ENCODE measurements around the gene SLC9A3. TPM values are rescaled to one million over a fixed set of nuclear protein-coding genes. Genes with fewer than 3 reads are reported as not detected.

Gene SLC9A3
- total RNA-seq, 4 donors from 2014 or later, result 3.7 to 5.9 (median 4.3) TPM

DNA sequence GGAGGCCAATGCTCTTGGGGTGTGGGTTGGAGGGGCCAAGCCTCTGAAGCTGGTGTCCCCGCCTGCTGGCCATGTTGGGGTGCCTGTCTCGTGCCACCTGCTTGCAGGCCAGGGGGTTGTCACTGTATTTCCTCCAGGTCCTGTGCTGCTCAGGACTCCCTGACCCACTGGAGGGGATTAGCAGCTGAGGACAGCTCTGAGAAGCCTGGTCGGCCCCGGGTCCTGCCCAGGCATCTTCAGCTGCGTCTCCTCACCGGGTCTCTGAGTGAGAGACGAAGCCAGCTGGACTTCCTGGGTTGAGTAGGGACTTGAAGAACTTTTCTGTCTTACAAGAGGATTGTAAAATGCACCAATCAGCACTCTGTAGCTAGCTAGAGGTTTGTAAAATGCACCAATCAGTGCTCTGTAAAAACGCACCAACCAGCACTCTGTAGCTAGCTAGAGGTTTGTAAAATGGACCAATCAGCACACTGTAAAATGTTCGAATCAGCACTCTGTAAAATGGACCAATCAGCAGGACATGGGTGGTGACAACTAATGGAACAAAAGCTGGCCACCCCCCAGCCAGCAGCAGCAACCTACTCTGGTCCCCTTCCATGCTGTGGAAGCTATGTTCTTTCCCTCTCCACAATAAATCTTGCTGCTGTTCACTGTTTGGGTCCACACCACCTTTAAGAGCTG, 20.6 kb upstream of the SLC9A3 start:
- TF ChIP-seq, protein P1, sequence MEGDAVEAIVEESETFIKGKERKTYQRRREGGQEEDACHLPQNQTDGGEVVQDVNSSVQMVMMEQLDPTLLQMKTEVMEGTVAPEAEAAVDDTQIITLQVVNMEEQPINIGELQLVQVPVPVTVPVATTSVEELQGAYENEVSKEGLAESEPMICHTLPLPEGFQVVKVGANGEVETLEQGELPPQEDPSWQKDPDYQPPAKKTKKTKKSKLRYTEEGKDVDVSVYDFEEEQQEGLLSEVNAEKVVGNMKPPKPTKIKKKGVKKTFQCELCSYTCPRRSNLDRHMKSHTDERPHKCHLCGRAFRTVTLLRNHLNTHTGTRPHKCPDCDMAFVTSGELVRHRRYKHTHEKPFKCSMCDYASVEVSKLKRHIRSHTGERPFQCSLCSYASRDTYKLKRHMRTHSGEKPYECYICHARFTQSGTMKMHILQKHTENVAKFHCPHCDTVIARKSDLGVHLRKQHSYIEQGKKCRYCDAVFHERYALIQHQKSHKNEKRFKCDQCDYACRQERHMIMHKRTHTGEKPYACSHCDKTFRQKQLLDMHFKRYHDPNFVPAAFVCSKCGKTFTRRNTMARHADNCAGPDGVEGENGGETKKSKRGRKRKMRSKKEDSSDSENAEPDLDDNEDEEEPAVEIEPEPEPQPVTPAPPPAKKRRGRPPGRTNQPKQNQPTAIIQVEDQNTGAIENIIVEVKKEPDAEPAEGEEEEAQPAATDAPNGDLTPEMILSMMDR (IDR thresholded peaks at IDR 0.05), result no peak
- no peak for TF ChIP-seq POLR2A (IDR thresholded peaks at IDR 0.05)
- TF ChIP-seq EP300 (IDR thresholded peaks at IDR 0.05), result no peak
- no peak for TF ChIP-seq POLR2AphosphoS5 (IDR thresholded peaks at IDR 0.05)
- Histone ChIP-seq H3K27me3 (peaks cover 55% of the 10 kb centered on the region), H3K4me3 (no peak overlapping the region), H3K36me3 (no peaks in the 10 kb centered on the region), H3K4me1 (peaks cover 11% of the 10 kb centered on the region), H3K27ac (no peak overlapping the region), H3K9me3 (no peaks in the 10 kb centered on the region)
- WGBS, result 83% methylated on average over 7 of the region's 9 CpGs
- no peak for DNase-seq (ENCODE audit: low spot score in 2 of 2)

DNA sequence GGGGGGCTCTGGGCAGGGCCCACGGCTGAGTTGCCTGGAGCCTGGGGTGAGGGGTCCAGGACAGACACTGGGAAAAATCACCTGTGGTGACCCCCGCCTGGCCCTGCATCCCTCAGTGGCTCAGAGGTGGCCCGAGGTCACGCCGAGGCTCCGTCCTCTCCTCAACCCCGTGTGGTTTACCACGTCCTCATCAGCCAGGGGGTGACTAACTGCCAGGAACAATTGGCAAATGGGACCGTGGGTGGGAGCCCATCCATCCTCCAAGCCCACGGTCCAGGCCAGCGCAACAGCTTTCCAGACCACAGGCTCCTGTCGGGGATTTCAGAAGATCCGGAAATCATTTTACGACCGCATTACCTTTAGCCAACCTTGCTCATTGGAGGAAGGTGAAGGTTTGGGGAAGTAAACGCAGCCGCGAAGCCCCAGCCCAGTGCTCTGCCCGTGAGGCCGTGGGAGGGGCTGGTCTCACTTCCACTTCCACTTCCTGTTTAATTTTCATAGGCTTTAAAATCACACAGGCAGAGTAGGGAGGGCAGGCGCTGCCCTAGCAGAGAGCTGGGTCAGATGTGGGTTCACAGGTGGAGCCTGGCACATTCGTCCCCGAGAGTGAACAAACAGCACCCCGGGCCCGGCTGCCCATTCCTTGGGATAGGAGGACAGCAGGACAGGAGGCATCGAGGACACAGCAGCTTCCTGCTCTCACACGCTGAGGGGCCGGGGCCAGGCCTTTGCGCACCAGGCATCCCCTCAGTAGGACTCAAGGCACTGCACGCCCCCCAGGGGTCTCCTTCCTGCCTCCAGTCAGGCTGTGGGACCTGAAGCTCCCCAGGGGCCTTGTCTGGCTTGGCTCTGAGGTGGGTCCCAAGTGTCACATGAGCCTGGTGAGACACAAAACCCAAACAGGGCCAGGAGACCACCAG, 19.8 kb upstream of the SLC9A3 start:
- Histone ChIP-seq H3K4me3 (no peak overlapping the region), H3K27ac (no peak overlapping the region), H3K9me3 (no peaks in the 10 kb centered on the region), H3K36me3 (no peaks in the 10 kb centered on the region), H3K27me3 (peaks cover 63% of the 10 kb centered on the region), H3K4me1 (peaks cover 19% of the 10 kb centered on the region)
- WGBS, result 70% methylated on average over 18 of the region's 30 CpGs
- TF ChIP-seq POLR2AphosphoS5 (IDR thresholded peaks at IDR 0.05), result no peak
- TF ChIP-seq, protein P1 (IDR thresholded peaks at IDR 0.05), result no peak
- no peak for TF ChIP-seq POLR2A (IDR thresholded peaks at IDR 0.05)
- no peak for TF ChIP-seq EP300 (IDR thresholded peaks at IDR 0.05)
- DNase-seq (ENCODE audit: low spot score in 2 of 2), result peak; percentile 64 to 76

DNA sequence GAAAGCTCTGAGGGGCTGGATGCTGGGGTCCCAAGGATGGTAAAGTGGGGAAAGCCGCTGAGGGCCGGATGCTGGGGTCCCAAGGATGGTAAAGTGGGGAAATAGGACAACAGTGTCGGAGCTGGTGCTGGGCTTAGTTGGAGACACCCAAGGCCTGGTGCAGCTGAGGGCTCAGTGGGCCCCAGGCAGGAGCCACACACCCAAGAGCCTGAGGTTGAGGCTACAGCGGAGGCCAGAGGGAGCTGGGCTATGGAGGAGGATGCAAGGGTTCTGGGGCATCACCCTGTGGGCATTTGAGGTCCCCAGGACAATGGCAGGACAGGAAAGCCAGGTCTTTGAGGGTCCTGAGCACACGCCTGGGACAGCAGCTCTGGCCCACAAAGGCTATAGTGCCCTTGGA, 19.1 kb upstream of the SLC9A3 start:
- H3K36me3 ChIP-seq, result no peaks in the 10 kb centered on the region
- peaks cover 67% of the 10 kb centered on the region for H3K27me3 ChIP-seq
- H3K9me3 ChIP-seq, result no peaks in the 10 kb centered on the region
- peaks cover 24% of the 10 kb centered on the region for H3K4me1 ChIP-seq
- 94% methylated on average over 5 of the region's 5 CpGs for WGBS
- peak in 1 of 2 donors; percentile 38 for DNase-seq (ENCODE audit: low spot score in 2 of 2)
- TF ChIP-seq, protein P1 (IDR thresholded peaks at IDR 0.05), result no peak
- TF ChIP-seq POLR2A (IDR thresholded peaks at IDR 0.05), result no peak
- TF ChIP-seq EP300 (IDR thresholded peaks at IDR 0.05), result no peak
- TF ChIP-seq POLR2AphosphoS5 (IDR thresholded peaks at IDR 0.05), result no peak
- H3K27ac ChIP-seq, result no peak overlapping the region
- no peak overlapping the region for H3K4me3 ChIP-seq

DNA sequence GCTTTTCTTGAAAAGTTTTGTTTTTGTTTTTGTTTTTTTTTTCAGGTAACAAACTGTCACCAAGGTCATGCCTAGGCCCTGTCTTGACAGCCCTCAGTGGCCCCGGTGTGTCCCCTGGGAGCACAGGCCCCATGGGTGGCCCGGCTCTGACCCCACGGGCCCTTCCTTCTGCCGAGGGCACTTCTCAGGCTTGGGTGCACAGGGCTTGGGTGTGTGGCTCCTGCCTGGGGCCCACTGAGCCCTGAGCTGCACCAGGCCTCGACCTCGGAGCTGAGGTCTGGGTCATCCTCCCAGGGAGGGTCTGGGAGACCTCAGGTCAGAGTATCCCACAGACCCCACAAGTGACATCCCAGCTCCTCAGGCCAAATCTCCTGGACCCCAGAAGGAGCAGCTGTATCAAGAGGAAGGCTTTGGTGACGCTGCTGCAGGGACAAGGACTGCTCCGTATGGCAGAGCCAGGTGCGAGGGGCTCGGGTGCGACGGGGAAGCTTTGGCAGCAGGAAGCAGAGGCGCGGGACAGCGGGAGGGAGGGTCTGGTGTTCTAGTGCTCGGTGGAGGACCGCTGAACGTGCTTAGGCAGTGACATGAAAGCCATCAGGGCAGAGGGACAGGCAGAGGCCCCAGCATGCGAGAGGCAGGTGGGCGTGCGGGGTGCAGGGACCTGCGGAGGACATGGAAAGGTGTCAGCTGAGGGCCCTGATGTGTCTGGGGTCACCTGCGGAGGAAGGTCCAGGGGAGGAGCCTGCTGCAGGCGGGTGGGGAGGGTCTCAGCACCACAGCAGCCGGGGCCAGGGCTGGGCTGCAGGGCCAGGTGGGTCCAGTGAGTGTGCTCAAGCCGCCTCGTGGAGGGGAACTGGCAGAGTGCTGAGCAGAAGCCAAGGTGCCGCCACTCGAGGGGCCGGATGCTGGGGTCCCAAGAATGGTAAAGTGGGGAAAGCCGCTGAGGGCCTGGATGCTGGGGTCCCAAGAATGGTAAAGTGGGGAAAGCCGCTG, 18.4 kb upstream of the SLC9A3 start:
- DNase-seq (ENCODE audit: low spot score in 2 of 2), result peak; percentile 54 to 76
- Histone ChIP-seq H3K27ac (no peak overlapping the region), H3K27me3 (peaks cover 67% of the 10 kb centered on the region), H3K9me3 (no peaks in the 10 kb centered on the region), H3K4me1 (peaks cover 21% of the 10 kb centered on the region), H3K4me3 (no peak overlapping the region), H3K36me3 (no peaks in the 10 kb centered on the region)
- WGBS, result 90% methylated on average over 32 of the region's 32 CpGs
- TF ChIP-seq POLR2AphosphoS5 (IDR thresholded peaks at IDR 0.05) (no peak), EP300 (IDR thresholded peaks at IDR 0.05) (no peak), POLR2A (IDR thresholded peaks at IDR 0.05) (no peak)
- TF ChIP-seq, protein P1 (IDR thresholded peaks at IDR 0.05), result no peak
